ENCODE results near the gene TEX54.

DNA sequence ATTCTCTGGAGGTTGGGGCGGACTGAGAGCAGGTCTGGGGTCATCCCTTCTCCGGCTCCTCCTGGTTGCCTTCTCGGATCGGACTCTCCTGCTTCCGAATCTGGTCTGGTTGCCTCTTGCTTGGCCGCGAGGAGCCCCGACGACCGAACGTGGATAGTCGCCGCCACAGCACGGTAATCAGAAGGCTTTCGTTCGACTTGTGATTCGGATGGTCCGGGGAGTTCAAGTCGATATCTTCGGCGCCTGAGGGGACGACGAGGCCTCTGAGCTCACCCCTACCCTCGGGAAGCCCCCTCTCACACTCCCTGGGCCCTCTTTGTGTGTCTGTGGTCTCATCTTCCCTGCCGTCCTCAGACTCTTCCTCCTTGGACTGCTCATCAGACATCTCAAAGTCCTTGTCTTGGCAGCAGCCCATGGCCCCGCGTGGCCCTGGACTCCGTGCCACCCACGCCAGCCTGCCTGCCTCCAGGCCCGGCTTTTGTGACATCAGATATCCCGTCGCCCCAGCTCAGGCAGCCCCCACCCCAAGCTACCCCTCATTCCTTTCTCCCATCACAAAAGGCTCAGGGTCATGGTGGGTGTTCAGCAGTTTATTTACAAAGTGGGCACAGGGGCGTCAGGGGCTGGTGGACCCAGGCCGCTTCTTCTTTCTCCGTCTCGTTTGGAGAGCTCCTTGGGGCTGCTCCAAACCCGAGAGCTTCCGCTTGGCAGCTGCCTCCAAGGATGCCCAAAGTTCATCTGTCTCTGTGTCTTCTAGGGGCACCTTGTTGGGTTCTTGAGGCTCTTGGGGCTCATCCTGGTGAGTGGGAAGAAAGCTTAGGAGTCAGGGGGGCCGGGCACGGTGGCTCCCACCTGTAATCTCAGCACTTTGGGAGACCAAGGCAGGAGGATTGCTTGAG, at the start of gene TEX54:
- TF ChIP-seq, protein P1, sequence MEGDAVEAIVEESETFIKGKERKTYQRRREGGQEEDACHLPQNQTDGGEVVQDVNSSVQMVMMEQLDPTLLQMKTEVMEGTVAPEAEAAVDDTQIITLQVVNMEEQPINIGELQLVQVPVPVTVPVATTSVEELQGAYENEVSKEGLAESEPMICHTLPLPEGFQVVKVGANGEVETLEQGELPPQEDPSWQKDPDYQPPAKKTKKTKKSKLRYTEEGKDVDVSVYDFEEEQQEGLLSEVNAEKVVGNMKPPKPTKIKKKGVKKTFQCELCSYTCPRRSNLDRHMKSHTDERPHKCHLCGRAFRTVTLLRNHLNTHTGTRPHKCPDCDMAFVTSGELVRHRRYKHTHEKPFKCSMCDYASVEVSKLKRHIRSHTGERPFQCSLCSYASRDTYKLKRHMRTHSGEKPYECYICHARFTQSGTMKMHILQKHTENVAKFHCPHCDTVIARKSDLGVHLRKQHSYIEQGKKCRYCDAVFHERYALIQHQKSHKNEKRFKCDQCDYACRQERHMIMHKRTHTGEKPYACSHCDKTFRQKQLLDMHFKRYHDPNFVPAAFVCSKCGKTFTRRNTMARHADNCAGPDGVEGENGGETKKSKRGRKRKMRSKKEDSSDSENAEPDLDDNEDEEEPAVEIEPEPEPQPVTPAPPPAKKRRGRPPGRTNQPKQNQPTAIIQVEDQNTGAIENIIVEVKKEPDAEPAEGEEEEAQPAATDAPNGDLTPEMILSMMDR (IDR thresholded peaks at IDR 0.05): no peak
- no peak for TF ChIP-seq EP300 (IDR thresholded peaks at IDR 0.05)
